MM.1S (cell line): ENCODE results near the gene WDR38.

ENCODE experiments used
- DNase-seq: peaks from one replicate; pipeline ENCODE4 v3.0.0-alpha.2; 2015
- H2AFZ ChIP-seq: fragments of 300-600 bp; sonication (generic); 2 replicates; pipeline ENCODE4 v1.6.0; 2016; ENCODE audit warnings: antibody characterized with exemption, low read length
- H3F3A ChIP-seq: fragments of 300-600 bp; sonication (generic); 2 replicates; pipeline ENCODE4 v1.6.1; 2016; ENCODE audit warnings: mild to moderate bottlenecking, antibody characterized with exemption, low read length, moderate library complexity, mixed read lengths; ENCODE audit not compliant: insufficient read depth
- H3K27ac ChIP-seq: fragments of 300-600 bp; sonication (generic); 2 replicates; pipeline ENCODE4 v1.5.1; 2016; ENCODE audit warnings: mild to moderate bottlenecking, low read length
- H3K27me3 ChIP-seq: fragments of 300-600 bp; sonication (generic); replicated peaks from 2 replicates; pipeline ENCODE4 v1.6.0; 2016; ENCODE audit warnings: low read length; ENCODE audit not compliant: insufficient read depth
- H3K36me3 ChIP-seq: fragments of 300-600 bp; sonication (generic); replicated peaks from 2 replicates; pipeline ENCODE4 v1.6.1; 2016; ENCODE audit warnings: mild to moderate bottlenecking, low read length, mixed read lengths; ENCODE audit not compliant: insufficient read depth
- H3K4me1 ChIP-seq: fragments of 300-600 bp; sonication (generic); 2 replicates; pipeline ENCODE4 v1.6.1; 2016; ENCODE audit warnings: low read length, mixed read lengths
- H3K4me2 ChIP-seq: fragments of 300-600 bp; sonication (generic); 2 replicates; pipeline ENCODE4 v1.6.0; 2016; ENCODE audit warnings: low read depth, low read length
- H3K4me3 ChIP-seq: fragments of 300-600 bp; sonication (generic); 2 replicates; pipeline ENCODE4 v1.5.1; 2016; ENCODE audit warnings: low read length, mixed read lengths
- H3K79me2 ChIP-seq: fragments of 300-600 bp; sonication (generic); 2 replicates; pipeline ENCODE4 v1.6.1; 2016; ENCODE audit warnings: mixed run types, low read length, mixed read lengths
- H3K9ac ChIP-seq: fragments of 300-600 bp; sonication (generic); 2 replicates; pipeline ENCODE4 v1.6.1; 2016; ENCODE audit warnings: low read length, mixed read lengths
- H3K9me2 ChIP-seq: fragments of 300-600 bp; sonication (generic); replicated peaks from 2 replicates; pipeline ENCODE4 v1.6.1; 2016; ENCODE audit warnings: mild to moderate bottlenecking, low read length, mixed read lengths; ENCODE audit not compliant: insufficient read depth
- H3K9me3 ChIP-seq: fragments of 300-600 bp; sonication (generic); replicated peaks from 2 replicates; pipeline ENCODE4 v1.6.1; 2016; ENCODE audit warnings: mild to moderate bottlenecking, low read length, mixed read lengths; ENCODE audit not compliant: insufficient read depth
- H4K20me1 ChIP-seq: fragments of 300-600 bp; sonication (generic); 2 replicates; pipeline ENCODE4 v1.6.1; 2016; ENCODE audit warnings: mild to moderate bottlenecking, low read length, moderate library complexity, mixed read lengths; ENCODE audit not compliant: insufficient read depth
- EZH2 ChIP-seq: fragments of 300-600 bp; sonication (generic); optimal IDR thresholded peaks from 2 replicates; pipeline ENCODE3; 2017; ENCODE audit warnings: low read depth, mild to moderate bottlenecking, antibody characterized with exemption, low read length, mixed read lengths
- EZH2phosphoT487 ChIP-seq: fragments of 300-600 bp; sonication (generic); IDR thresholded peaks from 2 replicates; pipeline ENCODE4 v1.6.1; 2018; ENCODE audit warnings: antibody characterized with exemption, low read length
- TF ChIP-seq, protein P1 (sequence below): fragments of 300-600 bp; sonication (generic); IDR thresholded peaks from 2 replicates; pipeline ENCODE4 v1.5.1; 2016; ENCODE audit warnings: antibody characterized with exemption, low read length, mixed read lengths

The WDR38 gene

DNA sequence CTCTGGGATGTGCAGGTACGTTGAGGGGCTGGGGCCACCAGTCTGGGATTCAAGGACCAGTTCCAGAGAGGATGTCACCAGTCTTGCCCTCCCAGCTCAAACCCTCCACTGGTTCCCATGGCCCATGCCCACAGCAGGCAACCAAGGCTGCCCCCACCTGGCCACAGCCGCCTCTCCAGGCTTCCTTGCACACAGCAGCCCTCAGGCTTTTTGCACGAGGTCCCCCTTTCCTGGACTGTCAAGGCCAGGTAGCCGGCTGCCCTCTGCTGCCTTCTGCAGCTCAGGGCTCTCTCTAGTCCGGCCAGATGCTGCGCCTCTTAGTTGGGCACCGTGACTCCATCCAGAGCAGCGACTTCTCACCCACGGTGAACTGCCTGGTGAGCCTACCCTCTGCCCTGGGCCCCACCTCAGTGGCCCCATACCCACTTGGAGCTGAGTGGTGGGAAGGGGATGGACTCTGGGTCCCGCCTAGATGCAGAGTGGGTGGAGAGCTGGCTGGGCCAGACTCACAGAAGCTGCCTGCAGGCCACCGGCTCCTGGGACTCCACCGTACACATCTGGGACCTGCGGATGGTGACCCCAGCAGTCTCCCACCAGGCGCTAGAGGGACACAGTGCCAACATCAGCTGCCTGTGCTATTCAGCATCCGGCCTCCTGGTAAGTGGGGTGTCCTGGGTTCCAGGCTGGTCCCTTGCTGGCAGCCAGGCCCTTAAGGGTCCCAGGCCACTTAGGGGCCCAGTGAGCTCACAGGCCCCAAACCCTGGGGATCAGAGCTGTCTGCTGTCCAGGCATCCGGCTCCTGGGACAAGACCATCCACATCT lies 2.9 kb downstream of the WDR38 start:
- H3K9me2 ChIP-seq = no peaks in the 10 kb centered on the region
- TF ChIP-seq, protein P1, sequence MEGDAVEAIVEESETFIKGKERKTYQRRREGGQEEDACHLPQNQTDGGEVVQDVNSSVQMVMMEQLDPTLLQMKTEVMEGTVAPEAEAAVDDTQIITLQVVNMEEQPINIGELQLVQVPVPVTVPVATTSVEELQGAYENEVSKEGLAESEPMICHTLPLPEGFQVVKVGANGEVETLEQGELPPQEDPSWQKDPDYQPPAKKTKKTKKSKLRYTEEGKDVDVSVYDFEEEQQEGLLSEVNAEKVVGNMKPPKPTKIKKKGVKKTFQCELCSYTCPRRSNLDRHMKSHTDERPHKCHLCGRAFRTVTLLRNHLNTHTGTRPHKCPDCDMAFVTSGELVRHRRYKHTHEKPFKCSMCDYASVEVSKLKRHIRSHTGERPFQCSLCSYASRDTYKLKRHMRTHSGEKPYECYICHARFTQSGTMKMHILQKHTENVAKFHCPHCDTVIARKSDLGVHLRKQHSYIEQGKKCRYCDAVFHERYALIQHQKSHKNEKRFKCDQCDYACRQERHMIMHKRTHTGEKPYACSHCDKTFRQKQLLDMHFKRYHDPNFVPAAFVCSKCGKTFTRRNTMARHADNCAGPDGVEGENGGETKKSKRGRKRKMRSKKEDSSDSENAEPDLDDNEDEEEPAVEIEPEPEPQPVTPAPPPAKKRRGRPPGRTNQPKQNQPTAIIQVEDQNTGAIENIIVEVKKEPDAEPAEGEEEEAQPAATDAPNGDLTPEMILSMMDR = peak; percentile 22; the same call in 1 of the 2 replicates
- no peak for TF ChIP-seq EZH2phosphoT487
- no peak for TF ChIP-seq EZH2
- peaks cover 72% of the 10 kb centered on the region for H3F3A ChIP-seq
- H4K20me1 ChIP-seq = peaks cover 43% of the 10 kb centered on the region
- no peak overlapping the region for H3K9ac ChIP-seq
- peaks cover 20% of the 10 kb centered on the region for H3K36me3 ChIP-seq
- no peaks in the 10 kb centered on the region for H3K9me3 ChIP-seq
- H2AFZ ChIP-seq = no peak overlapping the region
- H3K79me2 ChIP-seq = peaks cover 31% of the 10 kb centered on the region
- H3K27ac ChIP-seq = no peak overlapping the region
- H3K4me2 ChIP-seq = no peak overlapping the region
- no peak overlapping the region for H3K4me3 ChIP-seq
- no peaks in the 10 kb centered on the region for H3K27me3 ChIP-seq
- no peak for DNase-seq
- peaks cover 19% of the 10 kb centered on the region; the same call in 1 of the 2 replicates for H3K4me1 ChIP-seq

DNA sequence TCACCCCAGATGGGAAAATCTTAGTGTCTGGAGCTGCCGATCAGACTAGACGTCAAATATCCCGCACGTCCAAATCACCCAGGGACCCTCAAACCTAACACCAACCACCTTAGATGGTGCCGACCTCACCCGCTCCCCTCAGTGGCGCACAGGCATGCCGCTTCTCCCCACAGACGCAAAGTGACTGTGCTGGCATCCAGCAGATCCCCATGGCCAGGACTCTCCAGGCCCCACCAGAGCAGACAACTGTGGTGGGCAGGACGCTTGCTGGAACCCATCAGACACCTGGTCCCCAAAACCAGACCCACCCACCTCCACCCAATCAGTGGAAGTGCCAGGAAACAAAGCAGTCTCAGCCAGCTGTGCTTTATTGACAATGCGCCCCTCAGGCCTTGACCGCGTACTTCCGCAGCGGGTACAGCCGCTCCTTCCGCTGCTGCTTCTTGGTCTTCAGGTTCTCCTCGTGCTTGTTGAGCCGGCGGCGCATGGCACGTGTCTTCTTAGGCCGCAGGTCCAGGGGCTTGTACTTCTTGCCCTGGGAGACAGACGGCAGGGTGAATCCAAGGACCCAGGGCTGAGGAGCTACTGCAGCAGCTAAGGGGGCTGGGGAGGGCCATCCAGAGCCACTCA lies 4.4 kb downstream of the WDR38 start:
- Histone ChIP-seq H3K36me3 (peaks cover 20% of the 10 kb centered on the region), H3K9me3 (no peaks in the 10 kb centered on the region), H3K9me2 (no peaks in the 10 kb centered on the region), H3K79me2 (peaks cover 37% of the 10 kb centered on the region), H4K20me1 (peaks cover 43% of the 10 kb centered on the region), H3K27ac (no peak overlapping the region), H3K4me3 (no peak overlapping the region), H3K4me1 (peaks cover 16% of the 10 kb centered on the region; the same call in 1 of the 2 replicates), H3F3A (peaks cover 76% of the 10 kb centered on the region), H3K9ac (no peak overlapping the region), H2AFZ (no peak overlapping the region), H3K27me3 (no peaks in the 10 kb centered on the region), H3K4me2 (no peak overlapping the region)
- DNase-seq = no peak
- no peak for TF ChIP-seq EZH2
- TF ChIP-seq EZH2phosphoT487 = no peak
- TF ChIP-seq, protein P1 = no peak

DNA sequence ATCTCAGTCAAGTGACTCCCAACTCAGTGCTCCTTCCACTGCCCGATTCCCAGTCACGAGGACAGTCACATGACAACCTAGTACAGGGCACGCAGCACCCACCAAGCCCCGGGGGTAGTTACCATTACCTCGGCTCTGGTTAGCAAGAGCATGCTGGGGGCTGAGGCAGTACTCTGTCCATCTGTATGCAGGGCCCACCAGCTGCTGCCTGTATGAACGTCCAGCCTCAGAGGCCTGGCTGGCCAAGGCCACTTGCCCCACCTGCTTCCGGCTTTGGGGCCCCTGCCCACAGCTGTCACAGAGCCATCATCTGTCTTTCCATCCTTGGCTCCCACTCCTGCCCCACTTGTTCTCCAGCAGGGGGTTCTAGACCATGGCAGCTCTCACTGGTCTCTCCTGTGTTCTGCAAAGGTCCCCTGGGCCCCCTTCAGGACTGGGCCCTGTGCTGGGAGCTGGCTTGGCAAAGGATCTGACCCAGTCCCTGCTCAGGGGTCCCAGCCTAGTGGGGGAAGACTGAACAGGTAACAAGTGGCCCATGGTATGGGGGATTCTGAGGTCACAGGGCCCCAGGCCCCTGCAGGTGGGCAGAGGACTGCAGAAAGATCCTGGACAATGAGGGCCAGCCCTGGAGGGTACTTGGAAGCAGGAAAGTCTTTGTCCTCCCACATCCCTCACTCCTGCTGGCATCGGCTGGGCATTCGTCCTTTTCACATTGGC lies 5.2 kb downstream of the WDR38 start:
- DNase-seq = no peak
- H3K4me3 ChIP-seq = no peak overlapping the region
- H3K36me3 ChIP-seq = peaks cover 20% of the 10 kb centered on the region
- H3K9me2 ChIP-seq = no peaks in the 10 kb centered on the region
- no peaks in the 10 kb centered on the region for H3K27me3 ChIP-seq
- no peak overlapping the region for H3K27ac ChIP-seq
- no peak for TF ChIP-seq EZH2
- TF ChIP-seq EZH2phosphoT487 = no peak
- TF ChIP-seq, protein P1 = no peak
- H3K4me1 ChIP-seq = peaks cover 13% of the 10 kb centered on the region; the same call in 1 of the 2 replicates
- no peak overlapping the region for H2AFZ ChIP-seq
- H4K20me1 ChIP-seq = peaks cover 43% of the 10 kb centered on the region
- H3K9ac ChIP-seq = no peak overlapping the region
- H3K79me2 ChIP-seq = peaks cover 37% of the 10 kb centered on the region
- peaks cover 78% of the 10 kb centered on the region for H3F3A ChIP-seq
- H3K4me2 ChIP-seq = no peak overlapping the region
- H3K9me3 ChIP-seq = no peaks in the 10 kb centered on the region
